AG04449 (cell line): ENCODE results near the gene AP1G1.

ENCODE experiments used
- CTCF ChIA-PET: fragments of 350-600 bp; formaldehyde crosslinking; extraction: SDS; loops from one replicate; lab custom pipeline; 2021; ENCODE audit warnings: antibody characterized with exemption; lab: Yijun Ruan, JAX
- POLR2A ChIA-PET: fragments of 400-600, 350-600 bp; formaldehyde crosslinking; extraction: SDS; loops from one replicate; lab custom pipeline; 2020; ENCODE audit warnings: antibody characterized with exemption, inconsistent platforms; lab: Yijun Ruan, JAX
- DNase-seq: peaks from one replicate; pipeline ENCODE4 v3.0.0-alpha.2; 2010; ENCODE audit warnings: low read depth, low spot score
- H3K4me3 ChIP-seq: 2 replicates; pipeline ENCODE4 v1.5.1; 2011; ENCODE audit warnings: low read depth, mild to moderate bottlenecking, control low read depth, low read length
- CTCF ChIP-seq: IDR thresholded peaks from one replicate; pipeline ENCODE4 v1.5.1; 2011; ENCODE audit warnings: mild to moderate bottlenecking, moderate library complexity, low read length, control low read depth, inconsistent platforms; ENCODE audit not compliant: insufficient read depth; ENCODE audit errors: missing control alignments

AP1G1 gene

GRCh38 chr16:71771571-71771970 is 37.1 kb downstream of the AP1G1 start:
- ChIA-PET POLR2A (no interaction called here), CTCF (no interaction called here)
- no peak for TF ChIP-seq CTCF
- no peak overlapping the region for H3K4me3 ChIP-seq
- DNase-seq, result no peak

DNA sequence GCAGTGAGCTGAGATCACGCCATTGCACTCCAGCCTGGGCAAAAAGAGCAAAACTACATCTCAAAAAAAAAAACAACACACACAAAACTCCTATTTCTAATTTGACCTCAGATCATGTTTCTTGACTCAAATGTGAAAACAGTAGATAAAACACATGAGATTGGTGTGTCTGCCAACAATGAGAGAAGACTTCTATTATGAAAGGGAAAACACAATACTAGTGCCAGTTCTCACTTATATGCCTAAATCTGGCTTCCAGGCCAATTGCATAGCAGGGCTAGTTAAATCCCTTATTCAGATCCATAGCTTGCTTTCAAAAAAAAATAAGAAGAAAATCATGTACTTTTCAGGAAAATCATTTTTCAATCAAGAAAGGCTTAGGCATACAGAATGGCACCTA is 39.4 kb downstream of the AP1G1 start:
- ChIA-PET POLR2A (no interaction called here), CTCF (interaction anchor here (0.6 kb wide), 1 partner anchor 14 kb away, joined by 3 read pairs; no protein-coding TSS in a partner anchor)
- TF ChIP-seq CTCF, result no peak
- no peak for DNase-seq
- no peak overlapping the region for H3K4me3 ChIP-seq

GRCh38 chr16:71767060-71767900 is 41.4 kb downstream of the AP1G1 start:
- DNase-seq, result no peak
- ChIA-PET POLR2A (no interaction called here), CTCF (no interaction called here)
- no peak for TF ChIP-seq CTCF
- no peak overlapping the region for H3K4me3 ChIP-seq

- no peak for TF ChIP-seq CTCF
- peak; percentile 37 for DNase-seq
- CTCF ChIA-PET, result interaction anchor here (1.2 kb wide), 1 partner anchor 14 kb away, joined by 3 read pairs; no protein-coding TSS in a partner anchor
- POLR2A ChIA-PET, result no interaction called here
- H3K4me3 ChIP-seq, result no peak overlapping the region
Measured at GRCh38 chr16:71762186-71762585, 46.4 kb downstream of the AP1G1 start.

DNA sequence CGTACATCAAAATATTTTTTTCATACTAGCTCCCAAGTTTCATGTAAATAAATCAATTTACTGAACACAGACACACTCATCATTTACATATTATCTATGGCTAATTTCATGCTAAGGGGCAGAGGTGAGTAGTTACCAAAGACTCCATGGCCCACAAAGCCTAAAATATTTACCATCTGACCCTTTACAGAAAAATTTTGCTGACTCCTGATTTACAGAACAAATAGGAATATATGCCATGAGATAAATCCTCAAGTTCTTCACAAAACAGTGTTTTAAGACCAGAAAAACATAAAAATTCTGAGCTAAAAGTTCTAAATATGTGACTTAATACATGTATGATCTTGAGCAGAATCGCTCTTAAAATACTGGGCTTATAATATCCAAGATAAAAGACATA is 47.5 kb downstream of the AP1G1 start:
- no peak for DNase-seq
- ChIA-PET POLR2A (no interaction called here), CTCF (no interaction called here)
- TF ChIP-seq CTCF, result no peak
- H3K4me3 ChIP-seq, result no peak overlapping the region

DNA sequence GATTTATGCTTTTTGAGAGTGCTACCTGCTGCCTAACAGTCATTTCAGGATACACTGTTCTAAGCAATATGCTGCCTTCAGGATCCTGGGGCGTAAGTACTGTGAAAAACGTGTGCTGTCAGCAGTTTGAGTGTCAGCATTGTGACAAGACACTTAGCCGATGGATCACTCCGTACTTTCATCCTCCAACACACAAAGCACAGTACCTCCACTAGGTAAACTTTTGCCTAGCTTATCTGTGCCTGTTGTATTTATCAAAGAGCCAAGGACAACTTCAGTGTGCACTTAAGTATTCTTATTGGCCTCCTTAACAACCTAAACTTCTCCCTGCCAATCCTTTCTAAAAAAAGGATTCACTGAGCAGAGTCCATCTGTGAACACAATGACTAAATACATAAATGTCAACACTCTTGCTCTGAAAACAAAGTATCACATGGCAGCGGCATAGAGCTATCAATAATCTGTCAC is 50.3 kb downstream of the AP1G1 start:
- ChIA-PET CTCF (interaction anchor here (1.5 kb wide), 1 partner anchor 24 kb away, joined by 4 read pairs; no protein-coding TSS in a partner anchor), POLR2A (no interaction called here)
- DNase-seq, result no peak
- TF ChIP-seq CTCF, result no peak
- no peak overlapping the region for H3K4me3 ChIP-seq
